Muscle layer of duodenum (tissue), 2 donors: ENCODE measurements around the gene PLA2G2D.

ENCODE experiments used
- H3K27ac ChIP-seq: one replicate; pipeline ENCODE4 v1.7.0; 2013; ENCODE audit warnings: mild to moderate bottlenecking, low read length
- H3K27me3 ChIP-seq: one replicate; pipeline ENCODE4 v1.7.0; 2013; ENCODE audit warnings: low read depth, mild to moderate bottlenecking, control low read depth, low read length
- H3K36me3 ChIP-seq, 2 donors: one replicate each; pipeline ENCODE4 v1.7.0; 2013; ENCODE audit warnings: low read length in 2 of 2, control low read depth in 1 of 2, mild to moderate bottlenecking in 1 of 2; ENCODE audit not compliant: insufficient read depth in 2 of 2, control insufficient read depth in 1 of 2
- H3K4me1 ChIP-seq, 2 donors: one replicate each; pipeline ENCODE4 v1.7.0; 2013; ENCODE audit warnings: low read length in 2 of 2, mild to moderate bottlenecking in 2 of 2, control low read depth in 1 of 2, moderate library complexity in 1 of 2; ENCODE audit not compliant: insufficient read depth in 2 of 2, control insufficient read depth in 1 of 2
- H3K4me3 ChIP-seq, 2 donors: one replicate each; pipeline ENCODE4 v1.7.0; 2013; ENCODE audit warnings: low read length in 2 of 2, low read depth in 1 of 2, mild to moderate bottlenecking in 1 of 2
- H3K9me3 ChIP-seq, 2 donors: one replicate each; pipeline ENCODE4 v1.7.0; 2013; ENCODE audit warnings: low read length in 2 of 2, control low read depth in 1 of 2, mild to moderate bottlenecking in 1 of 2; ENCODE audit not compliant: control insufficient read depth in 1 of 2
- donor health status: healthy.

Gene PLA2G2D

DNA sequence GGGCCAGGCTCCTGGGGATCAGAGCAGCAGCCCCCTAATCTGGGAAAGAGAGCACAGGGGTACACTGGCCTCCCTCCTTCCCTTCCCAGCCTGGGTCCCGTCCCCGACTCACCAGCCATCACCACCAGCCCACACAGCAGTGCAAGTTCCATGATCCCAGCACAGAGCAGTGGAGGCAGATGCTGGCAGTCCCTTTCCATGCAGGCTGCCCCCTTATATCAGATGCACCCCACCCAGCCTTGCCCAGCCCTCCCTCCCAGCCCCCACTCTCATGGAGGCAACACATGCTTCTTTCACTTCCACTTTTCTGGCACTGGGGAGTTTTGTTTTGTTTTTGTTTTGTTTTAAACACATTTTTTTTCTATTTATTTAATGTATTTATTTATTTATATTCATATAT is at the start of gene PLA2G2D:
Gene PLA2G2D (minus strand): TSS at position 190 of the 400 bp plus-strand sequence. CDS start 38 bp downstream, at position 152.
- H3K27ac ChIP-seq = no peak within 1 kb of the TSS

GRCh38 chr1:20168564-20169491 is 49.5 kb upstream of the PLA2G2D start:
- Histone ChIP-seq H3K4me1 (peaks cover 0 to 13% of the 10 kb centered on the region in 2 donors), H3K27ac (no peak overlapping the region), H3K9me3 (no peaks in the 10 kb centered on the region), H3K27me3 (no peaks in the 10 kb centered on the region), H3K36me3 (no peaks in the 10 kb centered on the region), H3K4me3 (no peak overlapping the region)

More for the DNA sequence above, at the start of gene PLA2G2D:
- Histone ChIP-seq H3K27me3 (no peaks in the 10 kb centered on the region), H3K4me3 (no peak within 1 kb of the TSS), H3K36me3 (no peaks in the 10 kb centered on the region), H3K4me1 (peaks cover 0 to 5% of the 10 kb centered on the region in 2 donors), H3K9me3 (no peaks in the 10 kb centered on the region)

- no peak overlapping the region for H3K27ac ChIP-seq
- H3K36me3 ChIP-seq = no peaks in the 10 kb centered on the region
- peaks cover 0 to 13% of the 10 kb centered on the region in 2 donors for H3K4me1 ChIP-seq
- H3K9me3 ChIP-seq = no peaks in the 10 kb centered on the region
- no peaks in the 10 kb centered on the region for H3K27me3 ChIP-seq
- H3K4me3 ChIP-seq = no peak overlapping the region
Measured at GRCh38 chr1:20167126-20167525, 47.8 kb upstream of the PLA2G2D start.

DNA sequence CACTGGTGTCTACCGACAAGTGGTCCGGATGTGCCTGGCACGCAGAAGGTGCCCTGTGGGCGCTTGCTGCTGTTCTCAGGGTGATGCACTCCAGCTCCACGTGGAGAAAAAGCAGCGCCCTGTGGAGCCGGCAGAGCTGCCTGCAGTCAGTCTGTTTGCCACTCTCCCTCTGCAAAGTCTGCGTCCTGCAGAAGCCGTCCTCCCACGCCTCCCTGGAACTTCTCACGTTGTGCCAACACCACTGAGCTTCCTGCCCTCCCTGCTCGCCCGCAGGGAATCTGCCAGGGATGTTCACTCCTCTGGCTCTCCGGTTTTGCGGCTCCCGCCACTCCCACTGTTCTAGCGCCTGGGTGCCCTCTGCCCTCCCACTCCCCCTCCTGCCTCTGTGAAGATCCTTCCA is 46.7 kb upstream of the PLA2G2D start:
- H3K4me1 ChIP-seq = peaks cover 0 to 13% of the 10 kb centered on the region in 2 donors
- H3K36me3 ChIP-seq = no peaks in the 10 kb centered on the region
- H3K9me3 ChIP-seq = peaks cover 0 to 7% of the 10 kb centered on the region in 2 donors
- H3K27ac ChIP-seq = no peak overlapping the region
- no peaks in the 10 kb centered on the region for H3K27me3 ChIP-seq
- no peak overlapping the region for H3K4me3 ChIP-seq

GRCh38 chr1:20165522-20165951 is 46.2 kb upstream of the PLA2G2D start:
- H3K4me1 ChIP-seq = peaks cover 0 to 13% of the 10 kb centered on the region in 2 donors
- H3K36me3 ChIP-seq = no peaks in the 10 kb centered on the region
- H3K27me3 ChIP-seq = no peaks in the 10 kb centered on the region
- peaks cover 2 to 11% of the 10 kb centered on the region in 2 donors for H3K9me3 ChIP-seq
- no peak overlapping the region for H3K27ac ChIP-seq
- H3K4me3 ChIP-seq = no peak overlapping the region

GRCh38 chr1:20164694-20165202 is 45.4 kb upstream of the PLA2G2D start:
- peaks cover 9 to 19% of the 10 kb centered on the region in 2 donors for H3K9me3 ChIP-seq
- peaks cover 0 to 13% of the 10 kb centered on the region in 2 donors for H3K4me1 ChIP-seq
- no peaks in the 10 kb centered on the region for H3K27me3 ChIP-seq
- H3K36me3 ChIP-seq = no peaks in the 10 kb centered on the region
- H3K4me3 ChIP-seq = no peak overlapping the region
- H3K27ac ChIP-seq = no peak overlapping the region

DNA sequence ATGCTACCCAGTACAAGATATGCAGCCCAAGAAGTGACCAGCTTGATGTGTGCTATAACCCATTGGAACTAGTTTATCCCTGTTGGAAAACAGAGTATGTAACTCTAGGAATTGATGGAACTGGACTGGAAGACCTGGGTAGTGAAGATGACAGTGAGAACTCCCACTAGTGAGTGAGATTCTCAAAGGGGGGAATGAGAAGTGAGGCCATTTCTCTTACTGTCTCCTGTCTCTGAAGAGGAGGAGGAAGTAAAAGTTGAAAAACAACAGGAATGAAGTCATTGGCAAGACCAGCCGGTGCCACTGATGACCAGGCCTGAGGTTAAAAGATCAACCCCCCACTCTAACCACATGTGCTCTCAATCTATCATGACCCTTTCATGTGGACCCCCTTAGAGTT is 40.7 kb upstream of the PLA2G2D start:
- Histone ChIP-seq H3K4me1 (no peaks in the 10 kb centered on the region), H3K27ac (no peak overlapping the region), H3K36me3 (no peaks in the 10 kb centered on the region), H3K27me3 (no peaks in the 10 kb centered on the region), H3K4me3 (peak overlapping the region in 1 of 2 donors; percentile 20), H3K9me3 (peaks cover 12 to 30% of the 10 kb centered on the region in 2 donors)

- H3K4me3 ChIP-seq = no peak overlapping the region
- H3K27me3 ChIP-seq = no peaks in the 10 kb centered on the region
- no peaks in the 10 kb centered on the region for H3K4me1 ChIP-seq
- H3K36me3 ChIP-seq = no peaks in the 10 kb centered on the region
- H3K27ac ChIP-seq = no peak overlapping the region
- H3K9me3 ChIP-seq = peaks cover 12 to 30% of the 10 kb centered on the region in 2 donors
Measured at GRCh38 chr1:20158358-20159070, 39.2 kb upstream of the PLA2G2D start.

DNA sequence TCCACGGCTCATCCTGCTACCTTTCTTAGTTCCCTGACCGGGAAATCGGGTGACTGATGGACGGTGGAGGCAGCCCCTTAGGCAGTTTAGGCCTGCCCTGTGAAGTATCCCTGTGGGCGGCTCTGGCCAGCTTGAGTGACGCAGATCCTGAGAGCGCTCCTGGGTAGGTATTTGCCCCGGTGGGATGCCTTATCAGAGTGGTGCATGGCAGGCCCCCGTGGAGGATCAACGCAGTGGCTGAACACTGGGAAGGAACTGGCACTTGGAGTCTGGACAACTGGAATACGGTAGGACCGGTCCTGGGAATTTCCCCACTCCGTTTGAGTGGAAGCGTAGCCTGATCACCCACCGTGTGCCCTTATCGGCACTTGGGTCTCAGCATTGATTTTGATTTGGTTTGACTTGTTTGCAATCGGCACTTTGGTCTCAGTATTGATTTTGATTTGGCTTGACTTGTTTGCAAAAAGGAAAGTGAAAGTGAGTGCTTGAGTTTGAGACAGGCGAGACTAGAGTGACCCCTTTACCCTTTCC is 35.0 kb upstream of the PLA2G2D start:
- Histone ChIP-seq H3K4me3 (peak overlapping the region in 1 of 2 donors; percentile 19), H3K27ac (no peak overlapping the region), H3K36me3 (no peaks in the 10 kb centered on the region), H3K4me1 (peaks cover 6 to 15% of the 10 kb centered on the region in 2 donors), H3K9me3 (peaks cover 0 to 7% of the 10 kb centered on the region in 2 donors), H3K27me3 (no peaks in the 10 kb centered on the region)

DNA sequence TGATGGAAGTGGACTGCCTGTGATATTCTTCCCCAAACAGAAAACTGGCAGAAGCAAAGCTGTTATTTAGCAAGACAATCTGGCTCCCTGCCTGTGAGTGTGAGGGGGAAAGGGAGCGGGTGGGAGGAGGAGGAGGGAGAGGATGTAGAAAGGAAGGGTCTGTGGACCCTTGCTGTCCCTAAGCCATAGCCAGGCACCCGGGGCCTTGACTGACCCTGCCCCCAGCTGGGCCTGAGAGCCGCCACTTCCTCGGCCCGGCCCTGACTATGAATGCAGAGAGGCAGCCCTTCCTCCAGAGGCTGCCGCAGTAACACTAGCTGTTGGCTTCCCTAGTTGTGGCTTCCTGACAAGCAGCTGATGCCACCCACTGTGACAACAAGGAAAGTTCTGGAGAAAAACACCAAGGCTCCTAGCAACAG is 33.7 kb upstream of the PLA2G2D start:
- Histone ChIP-seq H3K36me3 (no peaks in the 10 kb centered on the region), H3K4me1 (peaks cover 6 to 15% of the 10 kb centered on the region in 2 donors), H3K27ac (peak overlapping the region; percentile 14), H3K9me3 (no peaks in the 10 kb centered on the region), H3K27me3 (no peaks in the 10 kb centered on the region), H3K4me3 (no peak overlapping the region)

DNA sequence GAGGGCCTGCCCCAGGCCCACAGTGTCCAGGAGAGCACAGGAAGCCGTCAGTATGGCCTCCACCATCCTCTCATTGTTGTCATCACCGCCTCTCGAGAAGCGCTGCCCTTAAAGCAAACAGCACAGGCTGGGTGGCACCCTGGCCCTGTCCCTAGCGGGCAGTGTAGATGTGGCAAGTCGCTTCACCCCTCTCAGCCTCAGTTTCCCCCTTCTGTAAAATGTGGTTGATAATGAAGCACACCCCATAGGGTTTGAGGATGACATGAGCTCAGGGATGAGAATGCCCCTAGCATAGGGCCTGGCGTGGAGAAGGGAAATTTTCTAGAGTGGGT is 33.2 kb upstream of the PLA2G2D start:
- no peaks in the 10 kb centered on the region for H3K36me3 ChIP-seq
- no peaks in the 10 kb centered on the region for H3K27me3 ChIP-seq
- H3K9me3 ChIP-seq = no peaks in the 10 kb centered on the region
- peak overlapping the region; percentile 60 to 68 for H3K4me3 ChIP-seq
- peak overlapping the region; percentile 14 for H3K27ac ChIP-seq
- H3K4me1 ChIP-seq = peaks cover 6 to 15% of the 10 kb centered on the region in 2 donors
